HepG2 (cell line): ENCODE data around the gene TIA1. TPM values are rescaled to one million over a fixed set of nuclear protein-coding genes. Genes with fewer than 3 reads are reported as not detected.

ENCODE experiments used
- ADNP ChIP-seq: sonication (generic); formaldehyde crosslinking; IDR thresholded peaks from 2 replicates; pipeline ENCODE4 v1.4.0; 2020; ENCODE audit warnings: missing genetic modification reagents
- AHDC1 ChIP-seq: sonication (generic); formaldehyde crosslinking; IDR thresholded peaks from 2 replicates; pipeline ENCODE4 v1.5.1; 2020; ENCODE audit warnings: mild to moderate bottlenecking, missing genetic modification reagents, borderline replicate concordance
- GABPB1 ChIP-seq: IDR thresholded peaks from 2 replicates; pipeline ENCODE4 v1.6.1; 2016; ENCODE audit warnings: mild to moderate bottlenecking, missing genetic modification reagents, moderate library complexity, missing compliant biosample characterization
- KAT8 ChIP-seq: IDR thresholded peaks from 2 replicates; pipeline ENCODE4 v1.6.1; 2016; ENCODE audit warnings: missing genetic modification reagents, missing compliant biosample characterization
- RBM22 ChIP-seq: fragments of 200-400 bp; formaldehyde crosslinking; optimal IDR thresholded peaks from 2 replicates; pipeline ENCODE3; 2017; ENCODE audit warnings: mild to moderate bottlenecking, low read length, moderate library complexity
- ZBTB21 ChIP-seq: sonication (generic); formaldehyde crosslinking; IDR thresholded peaks from 2 replicates; pipeline ENCODE4 v1.4.0; 2020; ENCODE audit warnings: missing genetic modification reagents
- ZFAT ChIP-seq: sonication (generic); formaldehyde crosslinking; conservative IDR thresholded peaks from 2 replicates; pipeline ENCODE4 v1.8.1; 2023; ENCODE audit warnings: missing genetic modification reagents, inconsistent platforms
- ZNF12 ChIP-seq: sonication (generic); formaldehyde crosslinking; IDR thresholded peaks from 2 replicates; pipeline ENCODE4 v1.5.0; 2020; ENCODE audit warnings: missing genetic modification reagents
- polyA plus RNA-seq, 8 experiments: library from polyadenylated mRNA; depleted of rRNA in 3 of 8; stranded (reverse) in 7 of 8; unstranded in 1 of 8; fragments of >200 nt; fragmentation: Illumina TruSeq in 4 of 8; extraction: Trizol in 4 of 8; gene quantifications; 2 replicates each; pipeline versions ENCODE4 v1.2.1 to v1.2.3, GENCODE V29; 2011 to 2016; ENCODE audit warnings: low read depth in 4 of 8, missing spikeins in 1 of 8, mixed read lengths in 1 of 8; ENCODE audit not compliant: insufficient read depth in 1 of 8
- total RNA-seq, 5 experiments: library from RNA; depleted of rRNA; stranded (reverse); fragments of >200 nt; fragmentation: Illumina TruSeq; extraction: Trizol; gene quantifications; 2 replicates each; pipeline ENCODE4 v1.2.3, GENCODE V29; 2016; ENCODE audit warnings: low read depth in 1 of 5
- TF ChIP-seq, protein P1 (sequence below), 2 experiments: sonication (generic) in 1 of 2; formaldehyde crosslinking in 1 of 2; IDR thresholded peaks; 2 replicates each; pipeline versions ENCODE4 v1.6.1 to v1.9.0; 2014 to 2022; ENCODE audit warnings: antibody characterized with exemption in 1 of 2, borderline replicate concordance in 1 of 2, inconsistent platforms in 1 of 2, low read depth in 1 of 2, missing genetic modification reagents in 1 of 2
- TF ChIP-seq, protein P2 (sequence below): sonication (generic); formaldehyde crosslinking; IDR thresholded peaks from 2 replicates; pipeline ENCODE4 v1.4.0; 2020; ENCODE audit warnings: missing genetic modification reagents

TIA1 gene
- total and polyA plus RNA-seq, 2 of the 13 experiments (the other 11 are each of a cell fraction or from before 2014, with no cell fraction given) = 209 to 319 TPM

- peak; percentile 55; the same call in 1 of the 2 replicates for TF ChIP-seq AHDC1
- peak; percentile 69; the same call in 1 of the 2 replicates for TF ChIP-seq GABPB1
- TF ChIP-seq KAT8 = peak; percentile 83
- TF ChIP-seq ZBTB21 = peak; percentile 30; the same call in 1 of the 2 replicates
- TF ChIP-seq RBM22 = peak; percentile 57
- TF ChIP-seq ZNF12 = 0 out of 2 replicates have a peak, but pooled peaks have one; percentile 58
- TF ChIP-seq ADNP = no peak
- TF ChIP-seq, protein P1, sequence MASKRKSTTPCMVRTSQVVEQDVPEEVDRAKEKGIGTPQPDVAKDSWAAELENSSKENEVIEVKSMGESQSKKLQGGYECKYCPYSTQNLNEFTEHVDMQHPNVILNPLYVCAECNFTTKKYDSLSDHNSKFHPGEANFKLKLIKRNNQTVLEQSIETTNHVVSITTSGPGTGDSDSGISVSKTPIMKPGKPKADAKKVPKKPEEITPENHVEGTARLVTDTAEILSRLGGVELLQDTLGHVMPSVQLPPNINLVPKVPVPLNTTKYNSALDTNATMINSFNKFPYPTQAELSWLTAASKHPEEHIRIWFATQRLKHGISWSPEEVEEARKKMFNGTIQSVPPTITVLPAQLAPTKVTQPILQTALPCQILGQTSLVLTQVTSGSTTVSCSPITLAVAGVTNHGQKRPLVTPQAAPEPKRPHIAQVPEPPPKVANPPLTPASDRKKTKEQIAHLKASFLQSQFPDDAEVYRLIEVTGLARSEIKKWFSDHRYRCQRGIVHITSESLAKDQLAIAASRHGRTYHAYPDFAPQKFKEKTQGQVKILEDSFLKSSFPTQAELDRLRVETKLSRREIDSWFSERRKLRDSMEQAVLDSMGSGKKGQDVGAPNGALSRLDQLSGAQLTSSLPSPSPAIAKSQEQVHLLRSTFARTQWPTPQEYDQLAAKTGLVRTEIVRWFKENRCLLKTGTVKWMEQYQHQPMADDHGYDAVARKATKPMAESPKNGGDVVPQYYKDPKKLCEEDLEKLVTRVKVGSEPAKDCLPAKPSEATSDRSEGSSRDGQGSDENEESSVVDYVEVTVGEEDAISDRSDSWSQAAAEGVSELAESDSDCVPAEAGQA (IDR thresholded peaks at IDR 0.05; ENCODE audit: low read depth) = no peak; the same call in 1 of the 2 replicates
- TF ChIP-seq, protein P1 (CRISPR knock-in tag; IDR thresholded peaks at IDR 0.05; ENCODE audit: borderline replicate concordance) = no peak
- TF ChIP-seq, protein P2, sequence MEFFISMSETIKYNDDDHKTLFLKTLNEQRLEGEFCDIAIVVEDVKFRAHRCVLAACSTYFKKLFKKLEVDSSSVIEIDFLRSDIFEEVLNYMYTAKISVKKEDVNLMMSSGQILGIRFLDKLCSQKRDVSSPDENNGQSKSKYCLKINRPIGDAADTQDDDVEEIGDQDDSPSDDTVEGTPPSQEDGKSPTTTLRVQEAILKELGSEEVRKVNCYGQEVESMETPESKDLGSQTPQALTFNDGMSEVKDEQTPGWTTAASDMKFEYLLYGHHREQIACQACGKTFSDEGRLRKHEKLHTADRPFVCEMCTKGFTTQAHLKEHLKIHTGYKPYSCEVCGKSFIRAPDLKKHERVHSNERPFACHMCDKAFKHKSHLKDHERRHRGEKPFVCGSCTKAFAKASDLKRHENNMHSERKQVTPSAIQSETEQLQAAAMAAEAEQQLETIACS = no peak
- TF ChIP-seq ZFAT (CRISPR knock-in tag) = peak; percentile 73; the same call in 1 of the 2 replicates
These were observed at the start of gene TIA1 (continued) for GRCh38 chr2:70248181-70248847.
